Lower leg skin (tissue), 4 donors: ENCODE data around the gene SVBP. TPM values are rescaled to one million over a fixed set of nuclear protein-coding genes. Genes with fewer than 3 reads are reported as not detected.

Experiments
- DNase-seq, 2 donors: peaks; one replicate each; pipeline ENCODE4 v3.0.0-alpha.2; 2019; ENCODE audit warnings: low spot score in 2 of 2
- H3K4me3 ChIP-seq: fragments of 200-600 bp; sonication (generic); 2 replicates; pipeline ENCODE4 v1.5.1; 2017; ENCODE audit warnings: mild to moderate bottlenecking, low read depth; ENCODE audit not compliant: poor library complexity, severe bottlenecking
- CTCF ChIP-seq, 3 donors: fragments of 450-650 bp; IDR thresholded peaks; one replicate each; pipeline ENCODE4 v1.5.1; 2016; ENCODE audit warnings: antibody characterized with exemption in 3 of 3, mild to moderate bottlenecking in 3 of 3, moderate library complexity in 2 of 3
- POLR2A ChIP-seq, 2 donors: fragments of 450-650 bp; IDR thresholded peaks; one replicate each; pipeline ENCODE4 v1.6.1; 2016 to 2017; ENCODE audit warnings: antibody characterized with exemption in 2 of 2, mild to moderate bottlenecking in 1 of 2, moderate library complexity in 1 of 2
- WGBS, 2 donors: methylation state at CpG; one replicate each; pipeline ENCODE4 v1.1.5; 2018; 5-methylcytosine and 5-hydroxymethylcytosine counted together
- intact Hi-C: fragments of 100-400 bp; cut with DNase I; formaldehyde crosslinking; loops from one replicate; pipeline ENCODE4 v1.15.0; 2023; ENCODE audit warnings: low total_unique reads
- total RNA-seq, 4 donors: library from RNA; depleted of rRNA; stranded (reverse); fragments of >200 nt; gene quantifications; one replicate each; pipeline ENCODE4 v1.1.0, GENCODE V29; 2016

The SVBP gene
- total RNA-seq, 4 donors from 2014 or later: 11.2 to 18.1 (median 14.1) TPM

- DNase-seq: no peak
- intact Hi-C loops: loop anchor here (10.0 kb wide), 1 partner anchor 297 kb away; no protein-coding TSS in a partner anchor
- no peak overlapping the region for H3K4me3 ChIP-seq
- TF ChIP-seq POLR2A (IDR thresholded peaks at IDR 0.05): no peak
- TF ChIP-seq CTCF (IDR thresholded peaks at IDR 0.05): peak in 1 of 3 donors; percentile 21
Measured at GRCh38 chr1:42777852-42778251, 39.3 kb downstream of the SVBP start.

- no peak for DNase-seq
- WGBS, 2 donors: 94 to 98% methylated on average over 6 of the region's 6 CpGs
- intact Hi-C loops: loop anchor here (10.0 kb wide), 1 partner anchor 298 kb away; no protein-coding TSS in a partner anchor
- TF ChIP-seq CTCF (IDR thresholded peaks at IDR 0.05): no peak
- TF ChIP-seq POLR2A (IDR thresholded peaks at IDR 0.05): no peak
- H3K4me3 ChIP-seq: no peak overlapping the region
Measured at GRCh38 chr1:42776502-42776901, 40.7 kb downstream of the SVBP start.

- TF ChIP-seq POLR2A (IDR thresholded peaks at IDR 0.05): no peak
- TF ChIP-seq CTCF (IDR thresholded peaks at IDR 0.05): no peak
- WGBS, 2 donors: 92 to 93% methylated on average over 5 of the region's 5 CpGs
- H3K4me3 ChIP-seq: no peak overlapping the region
- intact Hi-C loops: loop anchor here (10.0 kb wide), 1 partner anchor 300 kb away; no protein-coding TSS in a partner anchor
- DNase-seq: no peak
Measured at GRCh38 chr1:42774928-42775526, 42.2 kb downstream of the SVBP start.

- DNase-seq: no peak
- intact Hi-C loops: loop anchor here (10.0 kb wide), 1 partner anchor 301 kb away; no protein-coding TSS in a partner anchor
- H3K4me3 ChIP-seq: no peak overlapping the region
- WGBS, 2 donors: 49 to 87% methylated on average over 2 of the region's 2 CpGs
- TF ChIP-seq POLR2A (IDR thresholded peaks at IDR 0.05) (no peak), CTCF (IDR thresholded peaks at IDR 0.05) (no peak)
Measured at GRCh38 chr1:42773420-42773819, 43.8 kb downstream of the SVBP start.

- intact Hi-C loops: loop anchor here (10.0 kb wide), 1 partner anchor 305 kb away; no protein-coding TSS in a partner anchor
- TF ChIP-seq POLR2A (IDR thresholded peaks at IDR 0.05): no peak
- TF ChIP-seq CTCF (IDR thresholded peaks at IDR 0.05): no peak
- no peak for DNase-seq
- WGBS, 2 donors: 74 to 76% methylated on average over 3 of the region's 3 CpGs
- H3K4me3 ChIP-seq: no peak overlapping the region
Measured at GRCh38 chr1:42769811-42770210, 47.4 kb downstream of the SVBP start.

- DNase-seq: no peak
- intact Hi-C loops: no loop called here
- WGBS, 2 donors: 75 to 83% methylated on average over 2 of the region's 2 CpGs
- H3K4me3 ChIP-seq: no peak overlapping the region
- no peak for TF ChIP-seq CTCF (IDR thresholded peaks at IDR 0.05)
- no peak for TF ChIP-seq POLR2A (IDR thresholded peaks at IDR 0.05)
Measured at GRCh38 chr1:42768172-42768571, 49.0 kb downstream of the SVBP start.
